Measurements from ENCODE around the gene ASTN1.

Gene ASTN1

DNA sequence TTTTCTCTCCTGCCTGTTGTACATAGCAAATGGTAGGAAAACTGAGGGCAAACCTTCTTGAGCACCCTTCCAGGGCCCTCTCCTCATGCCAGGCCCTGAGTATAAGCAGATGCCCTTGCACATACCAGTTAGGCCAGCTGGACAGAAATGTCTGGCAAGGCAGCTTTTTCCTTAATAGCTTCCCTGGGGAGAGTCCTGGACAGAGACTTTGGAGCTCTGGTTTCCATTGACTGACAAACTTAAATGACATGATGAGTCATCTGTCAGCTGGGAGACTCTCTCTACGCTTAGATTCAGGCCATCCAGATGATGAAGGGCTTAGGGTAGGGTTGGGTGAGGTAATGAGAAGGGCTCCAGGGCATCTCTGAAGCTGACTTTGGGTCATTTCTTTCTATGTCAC is 317.5 kb downstream of the ASTN1 start:
- ChIA-PET POLR2A (no interaction called here), CTCF (interaction anchor here (1.2 to 1.9 kb wide), 2 partner anchors 114 to 287 kb away, joined by 3 to 8 read pairs; no protein-coding TSS in a partner anchor)
- no peak for DNase-seq (ENCODE audit: extremely low spot score)
- TF ChIP-seq, protein P1, sequence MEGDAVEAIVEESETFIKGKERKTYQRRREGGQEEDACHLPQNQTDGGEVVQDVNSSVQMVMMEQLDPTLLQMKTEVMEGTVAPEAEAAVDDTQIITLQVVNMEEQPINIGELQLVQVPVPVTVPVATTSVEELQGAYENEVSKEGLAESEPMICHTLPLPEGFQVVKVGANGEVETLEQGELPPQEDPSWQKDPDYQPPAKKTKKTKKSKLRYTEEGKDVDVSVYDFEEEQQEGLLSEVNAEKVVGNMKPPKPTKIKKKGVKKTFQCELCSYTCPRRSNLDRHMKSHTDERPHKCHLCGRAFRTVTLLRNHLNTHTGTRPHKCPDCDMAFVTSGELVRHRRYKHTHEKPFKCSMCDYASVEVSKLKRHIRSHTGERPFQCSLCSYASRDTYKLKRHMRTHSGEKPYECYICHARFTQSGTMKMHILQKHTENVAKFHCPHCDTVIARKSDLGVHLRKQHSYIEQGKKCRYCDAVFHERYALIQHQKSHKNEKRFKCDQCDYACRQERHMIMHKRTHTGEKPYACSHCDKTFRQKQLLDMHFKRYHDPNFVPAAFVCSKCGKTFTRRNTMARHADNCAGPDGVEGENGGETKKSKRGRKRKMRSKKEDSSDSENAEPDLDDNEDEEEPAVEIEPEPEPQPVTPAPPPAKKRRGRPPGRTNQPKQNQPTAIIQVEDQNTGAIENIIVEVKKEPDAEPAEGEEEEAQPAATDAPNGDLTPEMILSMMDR (IDR thresholded peaks at IDR 0.05; ENCODE audit: control extremely low read depth, extremely low read depth, low read depth, missing control alignments): no peak

DNA sequence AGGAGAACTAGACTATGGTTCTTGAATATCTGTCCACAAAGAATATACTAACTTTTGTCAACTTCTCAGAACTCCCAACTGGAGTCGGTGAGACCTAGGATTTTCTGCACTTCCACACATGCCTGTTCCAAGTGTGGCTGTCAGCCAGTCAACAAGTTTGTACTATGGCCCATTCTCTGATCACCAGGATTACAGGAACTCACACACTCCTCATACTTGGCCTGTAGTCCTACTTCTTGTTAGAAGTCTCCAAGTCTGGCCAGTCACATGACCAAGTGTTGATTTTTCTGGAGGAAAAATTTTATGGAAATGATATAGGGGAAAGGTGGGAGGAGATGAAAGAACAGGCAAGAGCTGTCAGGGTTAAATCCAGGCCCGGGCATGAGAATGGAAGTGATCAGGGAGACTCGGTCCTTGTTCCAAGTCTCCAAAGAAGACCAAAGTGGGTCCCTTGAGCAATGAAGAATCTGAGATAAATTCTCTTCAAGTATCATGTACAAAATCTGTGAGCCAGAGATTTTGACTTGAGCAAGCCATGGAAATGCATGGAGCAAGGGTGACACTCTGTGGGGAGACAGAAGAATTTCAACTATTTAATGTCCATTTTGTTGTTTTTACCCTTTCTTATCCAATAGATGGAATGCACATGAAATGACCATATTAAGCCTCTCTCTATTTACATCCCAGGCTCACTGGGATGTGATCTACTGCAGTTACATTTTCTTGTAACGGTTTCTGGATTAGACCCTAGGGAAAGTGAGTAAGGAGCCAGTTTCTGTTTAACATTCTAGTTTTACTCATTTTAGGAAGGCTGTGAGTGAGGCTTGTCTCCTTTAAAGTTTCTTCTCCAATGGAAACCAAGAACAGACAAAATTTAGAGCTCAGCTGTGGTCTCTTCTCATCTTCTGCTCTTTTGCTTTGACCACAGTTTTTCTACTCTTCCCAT is 320.9 kb downstream of the ASTN1 start:
- POLR2A ChIA-PET: no interaction called here
- DNase-seq (ENCODE audit: extremely low spot score): no peak
- CTCF ChIA-PET: interaction anchor here (1.1 to 6.7 kb wide), 6 partner anchors 16 to 471 kb away, joined by 3 to 35 read pairs (median 3); no protein-coding TSS in a partner anchor
- TF ChIP-seq, protein P1 (IDR thresholded peaks at IDR 0.05; ENCODE audit: control extremely low read depth, extremely low read depth, low read depth, missing control alignments): peak; percentile 35

- TF ChIP-seq, protein P1 (IDR thresholded peaks at IDR 0.05; ENCODE audit: control extremely low read depth, extremely low read depth, low read depth, missing control alignments): no peak
- DNase-seq (ENCODE audit: extremely low spot score): no peak
- CTCF ChIA-PET: interaction anchor here (6.7 kb wide), 1 partner anchor 282 kb away, joined by 35 read pairs; no protein-coding TSS in a partner anchor
- POLR2A ChIA-PET: no interaction called here
These were observed 323.3 kb downstream of the ASTN1 start for GRCh38 chr1:176841238-176841637.

DNA sequence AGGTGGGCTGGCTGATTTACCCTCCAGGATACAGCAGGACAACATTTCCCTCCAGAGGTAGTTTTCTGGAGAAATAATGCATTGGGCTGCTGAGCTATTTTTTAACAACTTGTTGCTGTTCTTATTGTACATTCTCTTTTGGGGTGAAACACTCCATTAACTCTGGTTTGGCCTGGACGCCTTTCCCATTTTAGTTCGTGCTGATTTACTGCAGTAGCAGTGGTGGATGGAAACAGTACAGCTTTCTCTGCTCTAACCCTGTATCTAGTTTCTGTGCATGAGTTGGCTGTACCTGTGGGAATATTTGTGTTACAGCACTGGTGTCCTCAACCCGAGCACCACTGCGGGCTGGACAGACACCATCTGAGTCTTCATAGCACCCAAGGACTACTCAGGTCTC is 325.3 kb downstream of the ASTN1 start:
- ChIA-PET POLR2A (no interaction called here), CTCF (interaction anchor here (6.7 kb wide), 1 partner anchor 279 kb away, joined by 35 read pairs; no protein-coding TSS in a partner anchor)
- TF ChIP-seq, protein P1 (IDR thresholded peaks at IDR 0.05; ENCODE audit: control extremely low read depth, extremely low read depth, low read depth, missing control alignments): no peak
- DNase-seq (ENCODE audit: extremely low spot score): no peak

DNA sequence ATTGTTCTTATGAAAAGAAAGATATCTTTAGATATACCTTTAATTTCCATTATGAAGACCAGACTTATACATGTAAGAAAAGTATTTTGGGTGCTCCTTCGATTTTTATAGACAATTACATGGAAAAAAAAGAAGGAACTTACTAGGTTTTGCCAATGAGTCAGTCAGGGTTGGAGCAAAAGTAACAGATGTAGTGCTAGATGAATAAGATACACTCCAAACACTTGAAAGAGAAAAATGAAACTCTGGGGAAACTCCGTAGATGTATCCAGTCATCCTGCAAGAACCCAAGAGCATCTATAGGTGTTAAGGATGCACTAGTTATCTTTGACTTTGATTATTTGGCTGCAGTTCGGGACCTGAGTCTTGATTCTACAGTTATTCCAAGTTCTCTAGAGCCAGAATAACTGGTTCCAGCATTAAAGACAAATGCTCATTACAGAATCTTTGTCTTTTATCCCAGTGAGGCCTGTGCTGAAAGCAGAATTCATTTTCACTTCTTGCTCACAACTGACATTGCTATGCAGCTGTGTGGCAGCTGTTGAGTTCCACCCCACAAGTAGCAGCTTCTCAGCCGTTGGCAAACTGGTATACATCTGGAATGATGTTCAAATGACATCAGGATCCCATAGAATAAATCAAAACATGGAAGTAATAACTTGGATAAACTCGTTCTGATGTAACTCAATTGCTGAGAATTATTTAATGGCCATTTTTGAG is 326.1 kb downstream of the ASTN1 start:
- CTCF ChIA-PET: no interaction called here

GRCh38 chr1:176837708-176838107 is 326.8 kb downstream of the ASTN1 start:
- ChIA-PET POLR2A (no interaction called here), CTCF (interaction anchor here (1.4 kb wide), 1 partner anchor 53 kb away, joined by 3 read pairs; no protein-coding TSS in a partner anchor)
- TF ChIP-seq, protein P1 (IDR thresholded peaks at IDR 0.05; ENCODE audit: control extremely low read depth, extremely low read depth, low read depth, missing control alignments): no peak
- DNase-seq (ENCODE audit: extremely low spot score): no peak

More for the DNA sequence above, 326.1 kb downstream of the ASTN1 start:
- no peak for DNase-seq (ENCODE audit: extremely low spot score)
- POLR2A ChIA-PET: no interaction called here
- TF ChIP-seq, protein P1 (IDR thresholded peaks at IDR 0.05; ENCODE audit: control extremely low read depth, extremely low read depth, low read depth, missing control alignments): no peak

All from GM10248 (cell line).